Measurements from ENCODE around the gene MOB2.

DNA sequence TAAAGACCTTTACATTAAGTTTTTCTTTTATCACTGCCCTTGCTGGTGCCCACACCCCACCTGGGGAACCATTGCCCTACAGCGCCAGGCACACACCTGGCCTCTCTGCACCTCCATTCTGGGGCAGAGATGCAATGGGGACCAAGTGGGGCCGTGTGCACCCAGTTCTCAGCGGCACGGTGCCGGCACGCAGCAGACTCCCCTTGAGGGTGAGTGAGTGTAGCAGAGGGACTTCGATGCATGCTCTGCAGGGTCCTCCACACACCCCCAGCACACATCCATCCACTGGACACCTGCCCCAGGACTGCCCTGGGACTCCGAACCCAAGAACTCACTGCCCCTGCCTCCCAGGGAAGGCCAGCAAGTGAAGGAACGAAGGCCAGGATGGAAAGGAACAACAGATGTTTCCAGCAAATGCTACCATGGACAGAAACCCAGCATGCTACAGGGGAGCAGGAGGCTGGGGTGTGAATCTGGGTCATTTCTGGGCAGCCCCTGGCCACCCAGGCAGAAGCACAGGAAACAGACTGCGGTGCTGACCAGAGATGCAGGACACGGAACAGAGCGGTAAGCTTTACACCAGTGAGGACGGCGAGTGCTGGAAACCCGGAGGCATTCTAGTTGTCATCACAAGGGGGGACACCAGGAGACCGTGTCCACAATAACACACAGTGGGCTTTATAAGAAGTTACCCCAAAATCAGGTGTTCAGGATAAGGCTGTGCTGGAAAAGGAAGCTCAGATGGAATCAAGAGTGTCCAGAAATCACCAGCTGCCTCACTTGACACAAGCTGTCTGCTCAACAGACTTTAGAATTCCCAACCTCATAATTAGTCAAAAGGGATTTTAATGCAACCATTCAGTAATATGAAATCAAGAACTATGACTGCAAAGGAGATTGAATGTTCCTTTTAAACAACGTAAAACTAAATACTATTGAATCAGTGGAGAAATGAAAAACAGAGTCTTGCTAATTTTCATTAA lies 32.7 kb upstream of the MOB2 start:
- TF ChIP-seq POLR2A (IDR thresholded peaks at IDR 0.05) (no peak), POLR2AphosphoS5 (IDR thresholded peaks at IDR 0.05) (no peak), EP300 (IDR thresholded peaks at IDR 0.05) (no peak)
- TF ChIP-seq, protein P1, sequence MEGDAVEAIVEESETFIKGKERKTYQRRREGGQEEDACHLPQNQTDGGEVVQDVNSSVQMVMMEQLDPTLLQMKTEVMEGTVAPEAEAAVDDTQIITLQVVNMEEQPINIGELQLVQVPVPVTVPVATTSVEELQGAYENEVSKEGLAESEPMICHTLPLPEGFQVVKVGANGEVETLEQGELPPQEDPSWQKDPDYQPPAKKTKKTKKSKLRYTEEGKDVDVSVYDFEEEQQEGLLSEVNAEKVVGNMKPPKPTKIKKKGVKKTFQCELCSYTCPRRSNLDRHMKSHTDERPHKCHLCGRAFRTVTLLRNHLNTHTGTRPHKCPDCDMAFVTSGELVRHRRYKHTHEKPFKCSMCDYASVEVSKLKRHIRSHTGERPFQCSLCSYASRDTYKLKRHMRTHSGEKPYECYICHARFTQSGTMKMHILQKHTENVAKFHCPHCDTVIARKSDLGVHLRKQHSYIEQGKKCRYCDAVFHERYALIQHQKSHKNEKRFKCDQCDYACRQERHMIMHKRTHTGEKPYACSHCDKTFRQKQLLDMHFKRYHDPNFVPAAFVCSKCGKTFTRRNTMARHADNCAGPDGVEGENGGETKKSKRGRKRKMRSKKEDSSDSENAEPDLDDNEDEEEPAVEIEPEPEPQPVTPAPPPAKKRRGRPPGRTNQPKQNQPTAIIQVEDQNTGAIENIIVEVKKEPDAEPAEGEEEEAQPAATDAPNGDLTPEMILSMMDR (IDR thresholded peaks at IDR 0.05), result no peak

All from suprapubic skin (tissue), 4 donors.